AG09319 (cell line): ENCODE measurements around the gene THAP7.

Source experiments
- DNase-seq: peaks from one replicate; pipeline ENCODE4 v3.0.0-alpha.2; 2010; ENCODE audit warnings: low read depth; ENCODE audit errors: extremely low read depth
- TF ChIP-seq, protein P1 (sequence below): IDR thresholded peaks from 2 replicates; pipeline ENCODE4 v1.5.1; 2011; ENCODE audit warnings: low read depth, mild to moderate bottlenecking, inconsistent platforms, low read length, moderate library complexity

Gene THAP7

DNA sequence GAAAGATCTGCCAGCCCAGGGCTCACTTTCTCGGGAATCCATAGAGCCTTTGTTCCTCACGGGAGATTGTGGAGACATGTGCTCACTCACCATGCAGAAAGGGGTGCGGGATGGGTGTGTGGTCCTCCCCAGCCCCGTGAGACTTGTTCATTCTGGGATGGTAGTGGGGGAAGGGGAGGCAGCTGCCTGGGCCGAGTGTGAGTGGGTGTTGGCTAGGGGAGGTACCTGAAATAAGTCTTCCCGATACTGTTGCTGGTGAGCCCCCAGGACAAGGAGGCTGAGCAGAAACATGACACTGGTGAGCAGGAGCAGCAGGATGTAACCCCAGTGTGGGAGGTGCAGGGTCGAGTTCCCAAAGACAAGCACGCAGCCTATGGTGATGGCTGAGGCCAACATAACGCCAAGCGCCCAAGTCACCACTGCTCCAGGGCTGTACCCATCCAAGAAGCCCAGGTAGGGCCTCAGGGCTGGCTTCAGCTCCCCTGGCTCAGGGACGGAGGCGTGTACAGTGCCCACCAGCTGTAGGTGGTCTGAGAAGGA lies 27.6 kb upstream of the THAP7 start:
- TF ChIP-seq, protein P1, sequence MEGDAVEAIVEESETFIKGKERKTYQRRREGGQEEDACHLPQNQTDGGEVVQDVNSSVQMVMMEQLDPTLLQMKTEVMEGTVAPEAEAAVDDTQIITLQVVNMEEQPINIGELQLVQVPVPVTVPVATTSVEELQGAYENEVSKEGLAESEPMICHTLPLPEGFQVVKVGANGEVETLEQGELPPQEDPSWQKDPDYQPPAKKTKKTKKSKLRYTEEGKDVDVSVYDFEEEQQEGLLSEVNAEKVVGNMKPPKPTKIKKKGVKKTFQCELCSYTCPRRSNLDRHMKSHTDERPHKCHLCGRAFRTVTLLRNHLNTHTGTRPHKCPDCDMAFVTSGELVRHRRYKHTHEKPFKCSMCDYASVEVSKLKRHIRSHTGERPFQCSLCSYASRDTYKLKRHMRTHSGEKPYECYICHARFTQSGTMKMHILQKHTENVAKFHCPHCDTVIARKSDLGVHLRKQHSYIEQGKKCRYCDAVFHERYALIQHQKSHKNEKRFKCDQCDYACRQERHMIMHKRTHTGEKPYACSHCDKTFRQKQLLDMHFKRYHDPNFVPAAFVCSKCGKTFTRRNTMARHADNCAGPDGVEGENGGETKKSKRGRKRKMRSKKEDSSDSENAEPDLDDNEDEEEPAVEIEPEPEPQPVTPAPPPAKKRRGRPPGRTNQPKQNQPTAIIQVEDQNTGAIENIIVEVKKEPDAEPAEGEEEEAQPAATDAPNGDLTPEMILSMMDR = no peak
- DNase-seq = no peak

DNA sequence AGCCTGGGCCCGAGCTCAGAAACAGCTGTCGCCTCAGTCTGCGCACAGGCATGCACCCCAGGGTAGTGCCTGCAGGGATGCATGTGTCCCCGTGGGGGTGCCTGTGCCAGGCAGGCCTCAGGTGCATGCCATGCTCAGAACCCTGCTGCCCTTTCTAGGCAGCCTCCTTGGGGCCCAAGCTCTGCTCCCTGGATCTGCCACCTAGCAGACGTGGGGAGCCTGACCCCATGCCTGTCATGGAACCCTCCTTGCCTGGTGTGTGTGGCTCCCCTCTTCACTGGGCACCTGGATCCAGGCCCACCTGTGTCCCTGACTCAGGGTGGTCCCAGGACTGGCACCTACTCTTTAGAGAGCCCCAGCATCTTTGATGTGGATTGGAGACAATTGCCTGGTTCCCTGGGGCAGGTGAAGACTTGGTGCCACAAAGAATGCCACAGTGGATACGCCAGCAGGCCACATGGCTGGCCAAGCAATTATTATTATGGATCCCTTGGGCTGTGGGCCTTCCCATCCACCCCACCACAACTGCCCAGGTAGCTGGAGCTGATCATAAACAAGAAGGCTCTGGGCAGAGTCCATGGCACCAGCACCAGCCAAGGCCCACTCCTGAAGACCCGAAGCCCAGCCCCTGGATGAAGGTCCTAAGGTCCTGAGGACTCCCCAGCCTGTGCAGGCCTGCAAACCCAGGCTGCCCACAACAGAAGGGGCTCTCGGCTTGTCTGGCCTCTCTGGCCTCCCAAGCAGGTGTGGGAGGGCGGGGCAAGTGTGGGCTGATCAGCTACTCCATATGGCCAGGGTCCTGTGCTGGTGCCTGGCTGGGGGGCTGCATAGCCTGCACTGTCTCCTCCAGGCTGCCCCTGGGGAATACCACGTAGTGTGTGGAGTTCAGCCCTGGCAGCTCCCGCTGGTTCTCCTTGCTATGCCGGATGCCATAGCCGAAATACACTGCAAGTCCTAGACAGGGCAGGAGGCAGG lies 26.6 kb upstream of the THAP7 start:
- TF ChIP-seq, protein P1 = no peak
- DNase-seq = no peak

DNA sequence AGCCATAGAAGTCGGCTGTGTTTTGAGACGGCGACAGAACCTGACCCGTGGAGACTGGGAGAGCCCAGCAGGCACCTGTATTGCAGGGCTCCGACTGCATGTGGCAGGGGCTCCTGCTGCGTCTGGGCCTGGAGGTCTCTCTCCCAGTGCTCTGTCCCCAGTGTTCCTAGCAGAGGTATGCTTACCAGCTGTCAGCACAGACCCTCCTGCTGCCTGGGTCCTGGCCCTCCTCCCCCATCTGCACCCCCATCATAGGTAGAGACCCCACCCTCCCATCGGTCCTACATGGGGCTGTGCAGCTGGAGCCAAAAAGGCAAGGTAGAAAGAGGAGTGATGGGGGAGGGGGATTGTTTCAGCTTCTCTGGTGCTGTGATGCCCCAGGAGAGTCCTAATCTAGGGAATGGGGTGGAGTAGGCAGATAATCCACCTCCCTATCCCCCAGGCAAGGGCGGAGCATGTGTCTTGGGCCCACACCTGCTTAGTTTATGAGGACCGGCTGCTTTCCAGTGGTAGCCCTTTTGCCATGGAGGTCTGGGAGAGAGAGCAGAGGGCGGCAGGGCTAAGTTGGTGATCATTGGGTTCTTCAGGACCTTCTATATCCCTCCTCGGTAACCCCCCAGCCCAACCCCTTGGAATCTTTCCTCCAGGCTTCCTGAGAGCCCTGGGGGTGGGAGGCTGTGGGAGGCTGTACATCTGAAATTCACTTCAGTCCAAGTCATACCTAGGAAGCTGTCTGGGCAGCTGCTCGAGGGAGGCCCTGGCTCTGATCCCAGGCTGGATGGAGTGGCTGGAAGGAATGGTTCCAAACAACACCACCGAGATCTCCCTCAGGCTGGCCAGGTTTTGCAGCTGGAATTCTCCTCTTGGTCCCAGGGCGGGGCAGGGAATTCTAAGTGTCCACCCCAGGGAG lies 25.1 kb upstream of the THAP7 start:
- TF ChIP-seq, protein P1 = no peak
- no peak for DNase-seq

DNA sequence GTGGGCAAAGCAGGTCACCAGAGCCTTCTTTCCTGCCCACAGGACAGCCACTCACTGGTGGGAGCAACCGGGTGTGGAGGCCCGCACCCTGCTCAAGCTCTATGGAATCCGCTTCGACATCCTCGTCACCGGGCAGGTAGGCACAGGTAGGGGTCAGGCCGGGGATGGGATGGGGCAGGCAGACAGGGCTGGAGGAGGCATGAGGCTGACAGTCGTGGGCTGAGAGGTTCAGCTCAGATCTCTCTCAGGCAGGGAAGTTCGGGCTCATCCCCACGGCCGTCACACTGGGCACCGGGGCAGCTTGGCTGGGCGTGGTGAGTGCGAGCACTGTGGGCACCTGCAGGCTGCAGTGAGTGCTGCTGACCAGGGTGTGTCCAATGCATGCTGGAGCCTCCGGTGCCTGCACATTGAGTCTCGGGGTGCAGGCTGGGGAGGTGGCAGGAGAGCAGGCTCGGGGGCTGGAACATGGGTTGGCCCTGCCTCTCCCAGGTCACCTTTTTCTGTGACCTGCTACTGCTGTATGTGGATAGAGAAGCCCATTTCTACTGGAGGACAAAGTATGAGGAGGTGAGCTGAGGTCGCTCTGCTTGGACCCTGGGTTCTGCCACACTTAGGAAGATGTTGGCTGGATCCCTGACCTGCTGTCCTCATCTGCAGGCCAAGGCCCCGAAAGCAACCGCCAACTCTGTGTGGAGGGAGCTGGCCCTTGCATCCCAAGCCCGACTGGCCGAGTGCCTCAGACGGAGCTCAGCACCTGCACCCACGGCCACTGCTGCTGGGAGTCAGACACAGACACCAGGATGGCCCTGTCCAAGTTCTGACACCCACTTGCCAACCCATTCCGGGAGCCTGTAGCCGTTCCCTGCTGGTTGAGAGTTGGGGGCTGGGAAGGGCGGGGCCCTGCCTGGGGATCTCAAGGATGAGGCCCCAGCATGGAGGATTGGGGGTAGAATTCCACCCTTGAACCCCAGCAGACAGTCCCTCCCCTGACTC lies 24.1 kb upstream of the THAP7 start:
- TF ChIP-seq, protein P1 = no peak
- DNase-seq = no peak

DNA sequence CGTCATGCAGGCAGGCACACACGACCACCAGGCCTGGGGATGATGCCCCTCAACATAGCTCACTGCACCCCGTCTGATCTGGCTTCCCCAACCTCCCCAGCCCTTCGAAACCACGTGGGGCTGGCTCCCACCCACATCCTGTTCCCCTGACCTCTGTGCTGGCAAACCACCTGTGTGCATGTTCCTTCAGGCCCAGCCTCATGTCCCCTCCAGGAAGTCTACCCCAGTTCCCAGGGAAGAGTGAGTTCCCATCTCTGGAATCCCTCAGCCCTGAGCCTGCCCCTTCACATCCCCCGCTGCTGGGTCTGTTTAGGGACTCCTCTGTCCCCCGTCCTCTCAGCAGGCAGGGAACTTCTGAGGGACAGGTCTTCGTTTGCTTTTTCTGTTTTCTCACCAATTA lies 23.3 kb upstream of the THAP7 start:
- TF ChIP-seq, protein P1 = no peak
- DNase-seq = no peak

DNA sequence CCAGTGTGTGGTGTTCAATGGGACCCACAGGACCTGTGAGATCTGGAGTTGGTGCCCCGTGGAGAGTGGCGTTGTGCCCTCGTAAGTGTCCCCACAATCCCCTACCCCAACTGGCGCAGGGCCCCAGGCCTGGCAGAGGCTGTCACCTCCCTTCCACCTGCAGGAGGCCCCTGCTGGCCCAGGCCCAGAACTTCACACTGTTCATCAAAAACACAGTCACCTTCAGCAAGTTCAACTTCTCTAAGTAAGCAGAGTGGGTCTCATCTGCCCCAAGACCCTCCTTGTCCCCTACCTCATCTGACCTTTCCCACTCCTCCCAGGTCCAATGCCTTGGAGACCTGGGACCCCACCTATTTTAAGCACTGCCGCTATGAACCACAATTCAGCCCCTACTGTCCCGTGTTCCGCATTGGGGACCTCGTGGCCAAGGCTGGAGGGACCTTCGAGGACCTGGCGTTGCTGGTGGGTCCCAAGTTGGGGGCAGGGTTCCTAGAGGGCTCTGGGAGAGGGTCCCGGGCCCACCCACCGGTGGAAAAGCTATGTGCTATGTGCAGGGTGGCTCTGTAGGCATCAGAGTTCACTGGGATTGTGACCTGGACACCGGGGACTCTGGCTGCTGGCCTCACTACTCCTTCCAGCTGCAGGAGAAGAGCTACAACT lies 21.2 kb upstream of the THAP7 start:
- TF ChIP-seq, protein P1 = no peak
- no peak for DNase-seq
